PFSK-1 (cell line): ENCODE results near the gene GRAMD1A.

Experiments
- FOXP2 ChIP-seq: optimal IDR thresholded peaks from 2 replicates; pipeline ENCODE3; 2011; ENCODE audit warnings: borderline replicate concordance, control low read depth, inconsistent platforms; ENCODE audit not compliant: insufficient read depth; ENCODE audit errors: extremely low read length, extremely low read depth
- POLR2AphosphoS5 ChIP-seq: IDR thresholded peaks from 2 replicates; pipeline ENCODE4 v1.6.1; 2012; ENCODE audit warnings: low read depth, mild to moderate bottlenecking, control low read depth, low read length, moderate library complexity
- SIN3A ChIP-seq: IDR thresholded peaks from 2 replicates; pipeline ENCODE4 v1.6.1; 2012; ENCODE audit warnings: mild to moderate bottlenecking, low read length, moderate library complexity, borderline replicate concordance; ENCODE audit not compliant: insufficient read depth
- TAF1 ChIP-seq: IDR thresholded peaks from 2 replicates; pipeline ENCODE4 v1.6.1; 2012; ENCODE audit warnings: low read length, control low read depth, borderline replicate concordance; ENCODE audit not compliant: insufficient read depth
- TF ChIP-seq, protein P1 (sequence below), 2 experiments: IDR thresholded peaks; 2 replicates each; pipeline versions ENCODE4 v1.6.1 to v1.8.0; 2011 to 2012; ENCODE audit warnings: low read depth in 2 of 2, low read length in 2 of 2, control low read depth in 1 of 2, inconsistent platforms in 1 of 2, mild to moderate bottlenecking in 1 of 2, moderate library complexity in 1 of 2; ENCODE audit not compliant: insufficient read depth in 1 of 2

The GRAMD1A gene

DNA sequence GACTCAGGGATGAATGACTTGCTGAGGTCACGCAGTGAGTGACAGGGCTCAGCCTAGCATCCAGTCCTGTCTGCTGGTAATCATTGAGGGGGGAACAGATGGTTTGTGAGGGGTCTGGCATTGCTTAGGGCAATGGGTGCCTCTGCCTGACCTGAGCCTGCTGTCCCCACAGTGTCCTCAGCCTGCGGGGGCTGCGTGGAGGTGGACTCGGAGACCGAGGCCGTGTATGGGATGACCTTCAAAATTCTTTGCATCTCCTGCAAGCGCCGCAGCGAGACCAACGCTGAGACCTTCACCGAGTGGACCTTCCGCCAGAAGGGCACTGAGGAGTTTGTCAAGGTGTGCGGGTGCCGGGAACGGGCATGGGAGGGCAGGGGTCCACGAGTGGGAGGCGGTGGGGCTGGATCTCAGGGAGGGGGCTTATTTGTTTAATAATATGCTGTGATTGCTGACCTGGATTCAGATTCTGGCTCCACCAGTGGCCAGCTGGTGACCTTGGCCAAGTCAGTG is 32.3 kb downstream of the GRAMD1A start:
- TF ChIP-seq POLR2AphosphoS5 (no peak), SIN3A (no peak), TAF1 (no peak), FOXP2 (no peak)
- TF ChIP-seq, protein P1, sequence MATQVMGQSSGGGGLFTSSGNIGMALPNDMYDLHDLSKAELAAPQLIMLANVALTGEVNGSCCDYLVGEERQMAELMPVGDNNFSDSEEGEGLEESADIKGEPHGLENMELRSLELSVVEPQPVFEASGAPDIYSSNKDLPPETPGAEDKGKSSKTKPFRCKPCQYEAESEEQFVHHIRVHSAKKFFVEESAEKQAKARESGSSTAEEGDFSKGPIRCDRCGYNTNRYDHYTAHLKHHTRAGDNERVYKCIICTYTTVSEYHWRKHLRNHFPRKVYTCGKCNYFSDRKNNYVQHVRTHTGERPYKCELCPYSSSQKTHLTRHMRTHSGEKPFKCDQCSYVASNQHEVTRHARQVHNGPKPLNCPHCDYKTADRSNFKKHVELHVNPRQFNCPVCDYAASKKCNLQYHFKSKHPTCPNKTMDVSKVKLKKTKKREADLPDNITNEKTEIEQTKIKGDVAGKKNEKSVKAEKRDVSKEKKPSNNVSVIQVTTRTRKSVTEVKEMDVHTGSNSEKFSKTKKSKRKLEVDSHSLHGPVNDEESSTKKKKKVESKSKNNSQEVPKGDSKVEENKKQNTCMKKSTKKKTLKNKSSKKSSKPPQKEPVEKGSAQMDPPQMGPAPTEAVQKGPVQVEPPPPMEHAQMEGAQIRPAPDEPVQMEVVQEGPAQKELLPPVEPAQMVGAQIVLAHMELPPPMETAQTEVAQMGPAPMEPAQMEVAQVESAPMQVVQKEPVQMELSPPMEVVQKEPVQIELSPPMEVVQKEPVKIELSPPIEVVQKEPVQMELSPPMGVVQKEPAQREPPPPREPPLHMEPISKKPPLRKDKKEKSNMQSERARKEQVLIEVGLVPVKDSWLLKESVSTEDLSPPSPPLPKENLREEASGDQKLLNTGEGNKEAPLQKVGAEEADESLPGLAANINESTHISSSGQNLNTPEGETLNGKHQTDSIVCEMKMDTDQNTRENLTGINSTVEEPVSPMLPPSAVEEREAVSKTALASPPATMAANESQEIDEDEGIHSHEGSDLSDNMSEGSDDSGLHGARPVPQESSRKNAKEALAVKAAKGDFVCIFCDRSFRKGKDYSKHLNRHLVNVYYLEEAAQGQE (IDR thresholded peaks at IDR 0.05; ENCODE audit: insufficient read depth in 1 of 2, low read depth in 2 of 2, low read length in 2 of 2), result no peak

DNA sequence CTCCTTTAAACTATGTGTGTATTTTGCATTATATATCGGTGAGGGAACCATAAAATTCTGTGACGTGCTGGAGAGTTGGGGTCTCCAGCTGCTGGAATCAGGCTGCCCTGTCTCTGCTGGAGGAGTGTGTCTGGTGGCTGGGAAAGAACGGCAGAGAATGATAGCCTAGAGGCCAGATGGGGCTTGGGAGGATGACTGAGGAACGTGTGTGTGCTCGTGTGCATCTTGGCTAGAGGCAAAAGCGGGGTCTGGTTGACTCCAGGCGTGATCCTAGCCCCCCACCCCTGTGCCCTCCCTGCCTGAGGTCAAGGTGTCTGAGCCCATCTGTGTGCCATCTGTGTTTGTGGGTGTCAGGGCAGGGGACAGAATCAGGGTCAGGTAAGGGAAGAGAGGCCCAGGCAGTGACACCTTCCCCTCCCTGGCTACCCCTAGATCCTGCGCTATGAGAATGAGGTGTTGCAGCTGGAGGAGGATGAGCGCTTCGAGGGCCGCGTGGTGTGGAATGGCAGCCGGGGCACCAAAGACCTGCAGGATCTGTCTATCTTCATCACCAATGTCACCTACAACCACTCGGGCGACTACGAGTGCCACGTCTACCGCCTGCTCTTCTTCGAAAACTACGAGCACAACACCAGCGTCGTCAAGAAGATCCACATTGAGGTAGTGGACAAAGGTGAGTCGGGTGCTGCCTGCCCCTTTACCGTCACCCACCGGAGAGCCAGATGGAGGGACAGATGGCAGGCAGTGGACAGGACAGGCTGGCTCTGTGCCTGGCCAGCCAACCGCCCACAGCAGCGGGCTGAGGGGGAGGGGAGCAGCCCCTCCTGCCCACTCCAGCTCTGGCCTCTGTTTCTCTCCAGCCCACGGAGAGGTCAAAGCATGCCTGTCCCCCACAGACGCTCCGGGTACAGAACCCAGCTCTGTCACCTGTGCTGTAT is 33.2 kb downstream of the GRAMD1A start:
- TF ChIP-seq TAF1 (no peak), SIN3A (no peak), FOXP2 (no peak), POLR2AphosphoS5 (no peak)
- TF ChIP-seq, protein P1 (IDR thresholded peaks at IDR 0.05; ENCODE audit: insufficient read depth in 1 of 2, low read depth in 2 of 2, low read length in 2 of 2), result no peak

GRCh38 chr19:35034005-35034502 is 33.9 kb downstream of the GRAMD1A start:
- TF ChIP-seq POLR2AphosphoS5 (no peak), FOXP2 (no peak), SIN3A (no peak), TAF1 (no peak)
- TF ChIP-seq, protein P1 (IDR thresholded peaks at IDR 0.05; ENCODE audit: insufficient read depth in 1 of 2, low read depth in 2 of 2, low read length in 2 of 2), result no peak

DNA sequence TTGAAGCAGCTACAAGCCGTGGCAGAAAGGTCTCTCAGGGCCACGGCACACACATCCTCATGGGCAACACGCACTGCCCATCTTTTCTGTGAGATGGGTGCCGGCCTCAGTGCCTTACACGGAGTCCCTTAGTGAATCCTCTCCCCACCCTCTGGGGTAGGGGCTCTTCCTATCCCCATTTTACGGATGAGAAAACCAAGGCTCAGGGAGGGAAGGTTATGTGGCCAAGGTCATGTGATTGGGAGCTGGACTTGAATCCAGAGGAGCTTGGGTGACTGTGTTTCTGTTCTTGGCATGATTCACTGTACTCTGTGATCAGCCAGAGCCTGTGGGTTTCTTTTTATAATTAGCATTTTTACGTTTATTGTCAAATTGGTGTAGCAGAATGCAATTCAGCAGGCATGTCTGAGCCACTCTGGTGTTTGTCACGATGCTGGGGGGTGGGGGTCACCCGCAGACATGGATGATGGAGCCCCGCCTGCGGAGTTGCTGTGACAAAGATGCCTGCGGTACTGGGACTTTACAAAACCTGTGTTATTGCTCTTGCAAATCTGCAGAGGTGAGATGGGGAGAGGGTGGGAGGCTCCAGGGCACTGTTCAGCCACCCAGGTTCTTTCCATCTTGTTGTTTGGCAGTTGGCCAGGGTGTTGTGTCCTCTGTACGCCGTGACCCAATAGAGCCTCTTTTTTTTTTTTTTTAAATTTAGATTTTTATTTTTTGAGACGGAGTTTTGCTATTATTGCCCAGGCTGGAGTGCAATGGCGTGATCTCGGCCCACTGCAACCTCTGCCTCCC is 34.7 kb downstream of the GRAMD1A start:
- TF ChIP-seq TAF1 (no peak), FOXP2 (no peak), POLR2AphosphoS5 (no peak), SIN3A (no peak)
- TF ChIP-seq, protein P1 (IDR thresholded peaks at IDR 0.05; ENCODE audit: insufficient read depth in 1 of 2, low read depth in 2 of 2, low read length in 2 of 2), result no peak
